Lower leg skin (tissue), 4 donors: ENCODE measurements around the gene CADM4. TPM values are rescaled to one million over a fixed set of nuclear protein-coding genes. Genes with fewer than 3 reads are reported as not detected.
"Not testable (repeated sequence)": the region's sequence is repeated elsewhere in the genome, so short reads cannot be mapped to it uniquely, and the experiment has no call there.

ENCODE experiments used
- DNase-seq, 2 donors: peaks; one replicate each; pipeline ENCODE4 v3.0.0-alpha.2; 2019; ENCODE audit warnings: low spot score in 2 of 2
- H3K4me3 ChIP-seq: fragments of 200-600 bp; sonication (generic); 2 replicates; pipeline ENCODE4 v1.5.1; 2017; ENCODE audit warnings: mild to moderate bottlenecking, low read depth; ENCODE audit not compliant: poor library complexity, severe bottlenecking
- POLR2A ChIP-seq, 2 donors: fragments of 450-650 bp; IDR thresholded peaks; one replicate each; pipeline ENCODE4 v1.6.1; 2016 to 2017; ENCODE audit warnings: antibody characterized with exemption in 2 of 2, mild to moderate bottlenecking in 1 of 2, moderate library complexity in 1 of 2
- WGBS, 2 donors: methylation state at CpG; one replicate each; pipeline ENCODE4 v1.1.5; 2018; 5-methylcytosine and 5-hydroxymethylcytosine counted together
- intact Hi-C: fragments of 100-400 bp; cut with DNase I; formaldehyde crosslinking; loops from one replicate; pipeline ENCODE4 v1.15.0; 2023; ENCODE audit warnings: low total_unique reads
- total RNA-seq, 4 donors: library from RNA; depleted of rRNA; stranded (reverse); fragments of >200 nt; gene quantifications; one replicate each; pipeline ENCODE4 v1.1.0, GENCODE V29; 2016
- TF ChIP-seq, protein P1 (sequence below), 3 donors: fragments of 450-650 bp; IDR thresholded peaks; one replicate each; pipeline ENCODE4 v1.5.1; 2016; ENCODE audit warnings: antibody characterized with exemption in 3 of 3, mild to moderate bottlenecking in 3 of 3, moderate library complexity in 2 of 3

The CADM4 gene
- total RNA-seq, 4 donors from 2014 or later = 22.3 to 56.0 (median 29.6) TPM

DNA sequence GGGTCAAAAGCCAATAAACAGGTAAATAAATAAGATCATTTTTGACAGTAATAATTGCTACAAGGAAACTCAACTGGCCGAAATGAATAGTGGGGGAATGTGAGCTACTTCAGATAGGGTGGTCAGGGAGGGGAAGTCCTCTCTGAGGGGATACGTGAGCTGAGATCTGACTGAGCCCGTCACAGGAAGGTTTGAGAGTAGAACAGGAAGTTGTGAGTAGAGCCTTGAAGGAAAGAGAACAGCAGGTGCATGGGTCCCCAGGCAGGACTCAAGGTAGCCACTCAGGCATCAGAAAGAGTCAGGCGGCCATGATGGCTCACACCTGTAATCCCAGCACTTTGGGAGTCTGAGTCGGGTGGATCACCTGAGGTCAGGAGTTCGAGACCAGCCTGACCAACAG, 50.0 kb downstream of the CADM4 start:
- no peak overlapping the region for H3K4me3 ChIP-seq
- intact Hi-C loops = no loop called here
- DNase-seq = no peak
- WGBS, 2 donors = 81 to 85% methylated on average over 6 of the region's 6 CpGs
- TF ChIP-seq, protein P1, sequence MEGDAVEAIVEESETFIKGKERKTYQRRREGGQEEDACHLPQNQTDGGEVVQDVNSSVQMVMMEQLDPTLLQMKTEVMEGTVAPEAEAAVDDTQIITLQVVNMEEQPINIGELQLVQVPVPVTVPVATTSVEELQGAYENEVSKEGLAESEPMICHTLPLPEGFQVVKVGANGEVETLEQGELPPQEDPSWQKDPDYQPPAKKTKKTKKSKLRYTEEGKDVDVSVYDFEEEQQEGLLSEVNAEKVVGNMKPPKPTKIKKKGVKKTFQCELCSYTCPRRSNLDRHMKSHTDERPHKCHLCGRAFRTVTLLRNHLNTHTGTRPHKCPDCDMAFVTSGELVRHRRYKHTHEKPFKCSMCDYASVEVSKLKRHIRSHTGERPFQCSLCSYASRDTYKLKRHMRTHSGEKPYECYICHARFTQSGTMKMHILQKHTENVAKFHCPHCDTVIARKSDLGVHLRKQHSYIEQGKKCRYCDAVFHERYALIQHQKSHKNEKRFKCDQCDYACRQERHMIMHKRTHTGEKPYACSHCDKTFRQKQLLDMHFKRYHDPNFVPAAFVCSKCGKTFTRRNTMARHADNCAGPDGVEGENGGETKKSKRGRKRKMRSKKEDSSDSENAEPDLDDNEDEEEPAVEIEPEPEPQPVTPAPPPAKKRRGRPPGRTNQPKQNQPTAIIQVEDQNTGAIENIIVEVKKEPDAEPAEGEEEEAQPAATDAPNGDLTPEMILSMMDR (IDR thresholded peaks at IDR 0.05) = no peak
- TF ChIP-seq POLR2A (IDR thresholded peaks at IDR 0.05) = no peak

DNA sequence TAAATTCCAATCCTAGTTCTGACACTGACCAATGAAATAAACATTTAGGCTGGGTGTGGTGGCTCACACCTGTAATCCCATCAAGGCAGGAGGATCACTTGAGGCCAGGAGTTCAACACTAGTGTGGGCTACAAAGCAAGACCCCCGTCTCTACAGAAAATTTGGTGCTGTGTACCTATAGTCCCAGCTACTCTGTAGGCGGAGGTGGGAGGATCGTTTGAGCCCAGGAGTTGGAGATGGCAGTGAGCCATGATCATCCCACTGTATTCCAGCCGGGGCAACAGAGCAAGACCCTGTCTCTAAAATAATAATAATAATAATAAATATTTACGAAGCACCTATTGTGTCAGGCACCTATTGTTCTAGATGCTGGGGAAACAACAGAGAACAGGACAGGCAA, 50.4 kb downstream of the CADM4 start:
- intact Hi-C loops = no loop called here
- H3K4me3 ChIP-seq = no peak overlapping the region
- TF ChIP-seq, protein P1 (IDR thresholded peaks at IDR 0.05) = no peak
- TF ChIP-seq POLR2A (IDR thresholded peaks at IDR 0.05) = no peak
- 87 to 88% methylated on average over 5 of the region's 5 CpGs for WGBS, 2 donors
- no peak for DNase-seq

DNA sequence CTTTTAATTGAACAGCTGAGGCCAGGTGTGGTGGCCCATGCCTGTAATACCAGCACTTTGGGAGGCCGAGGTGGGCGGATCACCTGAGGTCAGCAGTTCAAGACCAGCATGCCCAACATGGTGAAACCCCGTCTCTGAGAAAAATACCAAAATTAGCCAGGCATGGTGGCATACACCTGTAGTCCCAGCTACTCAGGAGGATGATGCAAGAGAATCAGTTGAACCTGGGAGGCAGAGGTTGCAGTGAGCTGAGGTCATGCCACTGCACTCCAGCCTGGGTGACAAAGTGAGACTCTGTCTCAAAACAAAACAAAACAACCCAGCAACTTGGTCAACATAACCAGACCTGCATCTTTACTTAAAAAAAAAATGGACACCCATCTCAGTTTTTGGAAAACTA, 52.6 kb downstream of the CADM4 start:
- intact Hi-C loops, DNase-seq, H3K4me3 ChIP-seq: not testable (repeated sequence)
- WGBS, 2 donors = 93 to 98% methylated on average over 3 of the region's 3 CpGs

DNA sequence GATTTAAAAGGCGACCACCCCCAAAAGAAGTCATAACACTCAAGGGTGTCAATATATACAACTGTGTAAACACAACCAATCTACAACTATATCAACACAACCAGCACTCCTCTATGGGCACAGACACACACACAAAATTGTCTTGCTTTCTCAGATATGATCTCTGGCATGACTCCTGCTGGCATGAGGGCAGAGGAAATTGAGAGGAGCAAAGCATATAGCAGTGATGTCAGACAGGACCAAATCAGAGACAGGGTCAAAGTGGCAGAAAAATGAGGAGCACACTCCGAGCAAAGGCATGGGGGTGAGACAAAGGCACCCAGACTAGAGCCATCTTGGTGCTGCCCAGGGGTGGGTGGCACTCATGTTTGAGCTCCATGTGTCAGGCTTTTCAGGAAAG, 53.3 kb downstream of the CADM4 start:
- no peak overlapping the region for H3K4me3 ChIP-seq
- WGBS, 2 donors = 55 to 66% methylated on average over 2 of the region's 2 CpGs
- intact Hi-C loops = no loop called here
- TF ChIP-seq, protein P1 (IDR thresholded peaks at IDR 0.05) = no peak
- no peak for TF ChIP-seq POLR2A (IDR thresholded peaks at IDR 0.05)
- no peak for DNase-seq

DNA sequence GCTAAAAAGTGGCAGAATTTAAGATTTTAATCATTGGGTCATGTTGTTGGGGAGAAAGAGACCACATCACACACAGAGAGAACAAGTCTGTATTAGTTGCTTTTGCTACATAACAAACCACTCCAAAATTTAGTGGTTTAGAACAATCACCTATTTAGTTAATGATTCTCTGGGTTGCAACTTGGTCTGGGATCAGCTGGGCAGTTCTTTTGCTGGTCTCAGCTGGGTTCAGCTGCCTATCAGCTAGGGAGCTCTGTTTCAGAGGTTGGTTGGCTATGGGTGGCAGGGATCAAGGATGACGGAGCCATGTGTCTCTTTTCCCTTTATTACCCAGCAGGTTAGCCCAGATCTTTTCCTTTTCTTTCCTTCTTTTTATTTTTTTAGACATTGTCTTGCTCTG, 55.2 kb downstream of the CADM4 start:
- no peak for DNase-seq
- intact Hi-C loops = no loop called here
- TF ChIP-seq, protein P1 (IDR thresholded peaks at IDR 0.05) = no peak
- no peak for TF ChIP-seq POLR2A (IDR thresholded peaks at IDR 0.05)
- no peak overlapping the region for H3K4me3 ChIP-seq
- 94 to 100% methylated on average over 1 of the region's 1 CpG for WGBS, 2 donors

DNA sequence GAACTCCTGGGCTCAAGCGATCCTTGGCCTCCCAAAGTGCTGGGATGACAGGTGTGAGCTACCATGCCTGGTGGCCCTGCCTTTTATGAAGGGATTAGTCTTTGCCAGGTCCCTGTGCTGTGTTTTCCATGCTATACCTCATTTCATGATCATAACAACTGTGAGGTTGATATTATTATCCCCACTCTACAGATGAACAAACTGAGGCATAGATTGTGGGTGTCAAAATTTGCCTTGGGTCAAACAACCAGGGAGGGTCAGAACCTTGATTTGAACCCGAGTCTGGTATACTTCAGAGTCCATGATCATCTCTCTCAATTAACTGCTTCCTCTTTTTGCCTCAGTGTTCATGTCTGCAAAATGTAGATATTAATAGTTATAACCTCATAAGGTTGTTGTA, 57.2 kb downstream of the CADM4 start:
- intact Hi-C loops = no loop called here
- H3K4me3 ChIP-seq = no peak overlapping the region
- WGBS, 2 donors = 96 to 97% methylated on average over 2 of the region's 2 CpGs
- no peak for DNase-seq
- TF ChIP-seq, protein P1 (IDR thresholded peaks at IDR 0.05) = no peak
- no peak for TF ChIP-seq POLR2A (IDR thresholded peaks at IDR 0.05)
